CD14-positive monocyte (primary cell): Measurements from ENCODE around the gene CALY. TPM values are rescaled to one million over a fixed set of nuclear protein-coding genes. Genes with fewer than 3 reads are reported as not detected.

Source experiments
- DNase-seq, 3 donors: peaks; one replicate each; pipeline ENCODE4 v3.0.0-alpha.2; 2011 to 2022
- H2AFZ ChIP-seq: 2 replicates; pipeline ENCODE4 v1.6.0; 2012; ENCODE audit warnings: mild to moderate bottlenecking, low read depth, low read length, inconsistent platforms; ENCODE audit not compliant: insufficient read depth, poor library complexity, severe bottlenecking
- H3K27ac ChIP-seq, 2 donors: 1 replicate in 1 of 2; 2 replicates in 1 of 2; pipeline ENCODE4 v1.5.1; 2012 to 2013; ENCODE audit warnings: low read length in 2 of 2, control low read depth in 1 of 2, inconsistent platforms in 1 of 2, low read depth in 1 of 2, mild to moderate bottlenecking in 1 of 2
- H3K27me3 ChIP-seq, 2 donors: one replicate each; pipeline versions ENCODE4 v1.6.0 to v1.6.1; 2011 to 2013; ENCODE audit warnings: low read length in 2 of 2; ENCODE audit not compliant: control insufficient read depth in 2 of 2, insufficient read depth in 2 of 2
- H3K36me3 ChIP-seq, 2 donors: replicated peaks in 1 of 2; 1 replicate in 1 of 2; 2 replicates in 1 of 2; pipeline versions ENCODE4 v1.5.1 to v1.6.1; 2012 to 2013; ENCODE audit warnings: low read length in 2 of 2, control low read depth in 1 of 2, inconsistent platforms in 1 of 2, mild to moderate bottlenecking in 1 of 2; ENCODE audit not compliant: insufficient read depth in 2 of 2, control insufficient read depth in 1 of 2
- H3K4me1 ChIP-seq, 2 donors: 1 replicate in 1 of 2; 2 replicates in 1 of 2; pipeline versions ENCODE4 v1.5.1 to v1.6.1; 2012 to 2013; ENCODE audit warnings: low read length in 2 of 2, control low read depth in 1 of 2, inconsistent platforms in 1 of 2, mild to moderate bottlenecking in 1 of 2, moderate library complexity in 1 of 2; ENCODE audit not compliant: insufficient read depth in 2 of 2, control insufficient read depth in 1 of 2
- H3K4me2 ChIP-seq: replicated peaks from 2 replicates; pipeline ENCODE3; 2012; ENCODE audit warnings: low read length, moderate library complexity, mild to moderate bottlenecking; ENCODE audit not compliant: poor library complexity, severe bottlenecking; ENCODE audit errors: extremely low read depth
- H3K4me3 ChIP-seq, 3 experiments: fragments of 200-600 bp in 1 of 3; sonication (generic) in 1 of 3; replicated peaks in 1 of 3; 1 replicate in 2 of 3; 2 replicates in 1 of 3; pipeline ENCODE4 v1.5.1; 2011 to 2013; ENCODE audit warnings: low read length in 3 of 3, mild to moderate bottlenecking in 3 of 3, control low read depth in 2 of 3, low read depth in 2 of 3, inconsistent platforms in 1 of 3, moderate library complexity in 1 of 3
- H3K79me2 ChIP-seq: 2 replicates; pipeline ENCODE4 v1.6.0; 2012; ENCODE audit warnings: mild to moderate bottlenecking, control low read depth, inconsistent platforms, low read length, moderate library complexity; ENCODE audit not compliant: insufficient read depth
- H3K9ac ChIP-seq: 2 replicates; pipeline ENCODE4 v1.6.0; 2017; ENCODE audit warnings: low read length, mild to moderate bottlenecking; ENCODE audit not compliant: insufficient read depth, poor library complexity, severe bottlenecking
- H3K9me3 ChIP-seq, 2 donors: replicated peaks in 1 of 2; 1 replicate in 1 of 2; 2 replicates in 1 of 2; pipeline versions ENCODE4 v1.5.1 to v1.6.1; 2012 to 2013; ENCODE audit warnings: low read length in 2 of 2, control low read depth in 1 of 2; ENCODE audit not compliant: control insufficient read depth in 1 of 2, insufficient read depth in 1 of 2
- H4K20me1 ChIP-seq: 2 replicates; pipeline ENCODE4 v1.6.0; 2012; ENCODE audit warnings: mild to moderate bottlenecking, low read length, control low read depth, moderate library complexity; ENCODE audit not compliant: insufficient read depth
- H3K27ac Mint-ChIP-seq, 7 donors: one replicate each; pipeline ENCODE4 v1.8.0; 2020; ENCODE audit warnings: mild to moderate bottlenecking in 7 of 7, mixed read lengths in 7 of 7, moderate library complexity in 6 of 7, inconsistent platforms in 2 of 7
- H3K27me3 Mint-ChIP-seq, 3 donors: one replicate each; pipeline ENCODE4 v1.8.0; 2021 to 2022; ENCODE audit warnings: low read depth in 3 of 3, mild to moderate bottlenecking in 3 of 3, mixed read lengths in 3 of 3, moderate library complexity in 3 of 3, inconsistent platforms in 1 of 3
- H3K36me3 Mint-ChIP-seq, 2 donors: one replicate each; pipeline ENCODE4 v1.8.0; 2020; ENCODE audit warnings: mixed read lengths in 2 of 2, inconsistent platforms in 1 of 2, mild to moderate bottlenecking in 1 of 2
- H3K4me1 Mint-ChIP-seq: one replicate; pipeline ENCODE4 v1.8.0; 2020; ENCODE audit warnings: mild to moderate bottlenecking, mixed read lengths
- H3K4me3 Mint-ChIP-seq, 2 donors: one replicate each; pipeline ENCODE4 v1.8.0; 2020; ENCODE audit warnings: mild to moderate bottlenecking in 2 of 2, mixed read lengths in 2 of 2, moderate library complexity in 1 of 2
- H3K9me3 Mint-ChIP-seq, 7 donors: one replicate each; pipeline ENCODE4 v1.8.0; 2020 to 2022; ENCODE audit warnings: mixed read lengths in 7 of 7, mild to moderate bottlenecking in 6 of 7, moderate library complexity in 6 of 7, inconsistent platforms in 2 of 7
- CTCF ChIP-seq: fragments of 200-600 bp; IDR thresholded peaks from one replicate; pipeline ENCODE4 v1.8.0; 2022; ENCODE audit warnings: antibody characterized with exemption, mild to moderate bottlenecking
- WGBS: methylation state at CpG from one replicate; pipeline ENCODE4 v1.1.5; 2013; ENCODE audit warnings: missing lambda C conversion rate; ENCODE audit not compliant: insufficient coverage; 5-methylcytosine and 5-hydroxymethylcytosine counted together
- intact Hi-C, 2 donors: fragments of 100-400 bp; cut with micrococcal nuclease; formaldehyde crosslinking; loops; one replicate each; pipeline versions ENCODE4 v1.15.0 to v1.15.1; 2023
- polyA plus RNA-seq, 3 donors: library from polyadenylated mRNA; depleted of rRNA in 1 of 3; unstranded in 2 of 3; stranded (reverse) in 1 of 3; fragments of 300-500 nt in 2 of 3; fragments of >200 nt in 1 of 3; fragmentation: Illumina TruSeq in 2 of 3; gene quantifications; 1 replicate in 2 of 3; 2 replicates in 1 of 3; pipeline ENCODE4 v1.2.3, GENCODE V29; 2012 to 2021

Gene CALY
- polyA plus RNA-seq, 3 donors, result not detected

GRCh38 chr10:133356549-133357284, 20.0 kb upstream of the CALY start:
- peaks cover 12% of the 10 kb centered on the region for H3K4me1 Mint-ChIP-seq
- Histone ChIP-seq H3K36me3 (peaks cover under 1 to 8% of the 10 kb centered on the region in 2 donors), H2AFZ (peak overlapping the region; percentile 83), H3K4me2 (peak overlapping the region; percentile 92), H4K20me1 (peaks cover 30% of the 10 kb centered on the region), H3K9me3 (no peaks in the 10 kb centered on the region), H3K4me1 (peaks cover 11 to 20% of the 10 kb centered on the region in 2 donors), H3K9ac (peak overlapping the region; percentile 78), H3K4me3 (peak overlapping the region; percentile 63 to 77 (median 69)), H3K79me2 (peaks cover 3% of the 10 kb centered on the region), H3K27ac (no peak overlapping the region), H3K27me3 (no peaks in the 10 kb centered on the region)
- H3K27ac Mint-ChIP-seq, result peak overlapping the region in 1 of 7 donors; percentile 50
- peak overlapping the region; percentile 77 to 87 for H3K4me3 Mint-ChIP-seq
- no peak for DNase-seq
- H3K36me3 Mint-ChIP-seq, result peaks cover 6 to 8% of the 10 kb centered on the region in 2 donors
- intact Hi-C loops, result no loop called here
- H3K9me3 Mint-ChIP-seq, result peaks cover 0 to 1% (median 0%) of the 10 kb centered on the region in 7 donors
- no peak for TF ChIP-seq CTCF
- 59% methylated on average over 25 of the region's 27 CpGs for WGBS
- H3K27me3 Mint-ChIP-seq, result peaks cover 0 to 8% (median 0%) of the 10 kb centered on the region in 3 donors

GRCh38 chr10:133355991-133356390, 19.3 kb upstream of the CALY start:
- H3K4me2 ChIP-seq, result no peak overlapping the region
- peaks cover 3% of the 10 kb centered on the region for H3K79me2 ChIP-seq
- H3K9ac ChIP-seq, result no peak overlapping the region
- no peak overlapping the region for H3K4me3 ChIP-seq
- peaks cover 30% of the 10 kb centered on the region for H4K20me1 ChIP-seq
- H3K27me3 ChIP-seq, result no peaks in the 10 kb centered on the region
- Mint-ChIP-seq H3K9me3 (peaks cover 0 to 1% (median 0%) of the 10 kb centered on the region in 7 donors), H3K27me3 (peaks cover 0 to 10% (median 0%) of the 10 kb centered on the region in 3 donors), H3K36me3 (peaks cover 2 to 5% of the 10 kb centered on the region in 2 donors), H3K27ac (peak overlapping the region in 1 of 7 donors; percentile 50), H3K4me3 (peak overlapping the region in 1 of 2 donors; percentile 87), H3K4me1 (peaks cover 12% of the 10 kb centered on the region)
- no peak overlapping the region for H3K27ac ChIP-seq
- TF ChIP-seq CTCF, result no peak
- intact Hi-C loops, result no loop called here
- H3K36me3 ChIP-seq, result peaks cover 0 to 7% of the 10 kb centered on the region in 2 donors
- WGBS, result 96% methylated on average over 2 of the region's 3 CpGs
- H3K4me1 ChIP-seq, result peaks cover 11 to 20% of the 10 kb centered on the region in 2 donors
- DNase-seq, result no peak
- no peak overlapping the region for H2AFZ ChIP-seq
- H3K9me3 ChIP-seq, result no peaks in the 10 kb centered on the region
